SK-N-MC (cell line): ENCODE measurements around the gene CCDC183.
A peak's percentile ranks its signal among the peaks of the same experiment; 100 is the strongest.
"Not testable (repeated sequence)": the region's sequence is repeated elsewhere in the genome, so short reads cannot be mapped to it uniquely, and the experiment has no call there.

Experiments used
- DNase-seq: peaks from one replicate; pipeline ENCODE4 v3.0.0-alpha.2; 2011; ENCODE audit warnings: low read depth, low spot score
- H3K27ac ChIP-seq: fragments of 200-600 bp; sonication (generic); 2 replicates; pipeline ENCODE4 v1.5.1; 2016; ENCODE audit warnings: mixed run types
- H3K36me3 ChIP-seq: fragments of 200-600 bp; sonication (generic); 2 replicates; pipeline ENCODE4 v1.6.1; 2017; ENCODE audit warnings: antibody characterized with exemption, low read length, mixed read lengths; ENCODE audit not compliant: insufficient read depth
- H3K4me3 ChIP-seq: fragments of 200-600 bp; sonication (generic); 2 replicates; pipeline ENCODE4 v1.5.1; 2016
- H3K9ac ChIP-seq: fragments of 200-600 bp; sonication (generic); 2 replicates; pipeline ENCODE4 v1.8.0; 2017; ENCODE audit warnings: mixed run types, mixed read lengths; ENCODE audit not compliant: insufficient read length
- H3K9me3 ChIP-seq: fragments of 200-600 bp; sonication (generic); 2 replicates; pipeline ENCODE4 v1.6.1; 2017; ENCODE audit warnings: low read depth, mild to moderate bottlenecking, antibody characterized with exemption, low read length, moderate library complexity, mixed read lengths
- EZH2 ChIP-seq: fragments of 200-600 bp; sonication (generic); IDR thresholded peaks from one replicate; pipeline ENCODE4 v1.6.1; 2017; ENCODE audit warnings: antibody characterized with exemption
- FOXP2 ChIP-seq: optimal IDR thresholded peaks from 2 replicates; pipeline ENCODE3; 2011; ENCODE audit warnings: mild to moderate bottlenecking, moderate library complexity; ENCODE audit not compliant: insufficient read depth; ENCODE audit errors: extremely low read length, control extremely low read depth
- POLR2AphosphoS5 ChIP-seq: IDR thresholded peaks from 2 replicates; pipeline ENCODE4 v1.6.1; 2012; ENCODE audit warnings: mild to moderate bottlenecking, low read depth, low read length, borderline replicate concordance

CCDC183 gene

DNA sequence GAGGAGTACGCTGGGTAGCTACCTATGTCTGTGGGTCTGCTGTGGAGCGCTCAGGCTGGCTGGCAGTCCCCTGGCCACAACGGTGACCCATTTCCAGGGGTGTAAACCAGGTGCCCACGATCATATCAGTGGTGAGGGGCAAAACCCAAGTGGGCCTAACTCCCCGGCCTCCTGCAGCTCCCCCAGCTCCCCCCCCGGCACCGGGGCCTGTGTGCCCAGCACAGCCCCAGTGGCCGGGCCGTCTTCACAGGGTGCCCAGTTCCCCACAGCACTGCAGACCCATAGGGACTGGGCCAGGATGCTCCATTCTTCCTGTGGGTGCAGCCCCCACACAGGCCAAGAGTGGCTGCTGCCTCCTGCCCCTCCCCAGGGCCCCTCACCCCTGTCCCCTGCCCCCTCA is 37.1 kb upstream of the CCDC183 start:
- no peak for DNase-seq
- Histone ChIP-seq H3K9ac (no peak overlapping the region), H3K27ac (no peak overlapping the region), H3K4me3 (no peak overlapping the region), H3K9me3 (no peaks in the 10 kb centered on the region), H3K36me3 (no peaks in the 10 kb centered on the region)
- TF ChIP-seq EZH2, result no peak
- no peak for TF ChIP-seq POLR2AphosphoS5
- no peak for TF ChIP-seq FOXP2

GRCh38 chr9:136759436-136760325 is 36.5 kb upstream of the CCDC183 start:
- no peaks in the 10 kb centered on the region for H3K9me3 ChIP-seq
- no peak overlapping the region for H3K4me3 ChIP-seq
- TF ChIP-seq EZH2, result no peak
- TF ChIP-seq FOXP2, result no peak
- no peak for TF ChIP-seq POLR2AphosphoS5
- DNase-seq, result no peak
- no peaks in the 10 kb centered on the region for H3K36me3 ChIP-seq
- no peak overlapping the region for H3K27ac ChIP-seq
- no peak overlapping the region for H3K9ac ChIP-seq

- no peak overlapping the region for H3K4me3 ChIP-seq
- no peak for TF ChIP-seq FOXP2
- TF ChIP-seq EZH2, result no peak
- no peak for TF ChIP-seq POLR2AphosphoS5
These were observed 35.7 kb upstream of the CCDC183 start for GRCh38 chr9:136760424-136760823.

GRCh38 chr9:136760834-136761544 is 35.1 kb upstream of the CCDC183 start:
- not testable (repeated sequence) for DNase-seq, H3K4me3 ChIP-seq

More at GRCh38 chr9:136760424-136760823, 35.7 kb upstream of the CCDC183 start:
- Histone ChIP-seq H3K36me3 (no peaks in the 10 kb centered on the region), H3K9ac (no peak overlapping the region), H3K9me3 (no peaks in the 10 kb centered on the region), H3K27ac (no peak overlapping the region)
- no peak for DNase-seq

DNA sequence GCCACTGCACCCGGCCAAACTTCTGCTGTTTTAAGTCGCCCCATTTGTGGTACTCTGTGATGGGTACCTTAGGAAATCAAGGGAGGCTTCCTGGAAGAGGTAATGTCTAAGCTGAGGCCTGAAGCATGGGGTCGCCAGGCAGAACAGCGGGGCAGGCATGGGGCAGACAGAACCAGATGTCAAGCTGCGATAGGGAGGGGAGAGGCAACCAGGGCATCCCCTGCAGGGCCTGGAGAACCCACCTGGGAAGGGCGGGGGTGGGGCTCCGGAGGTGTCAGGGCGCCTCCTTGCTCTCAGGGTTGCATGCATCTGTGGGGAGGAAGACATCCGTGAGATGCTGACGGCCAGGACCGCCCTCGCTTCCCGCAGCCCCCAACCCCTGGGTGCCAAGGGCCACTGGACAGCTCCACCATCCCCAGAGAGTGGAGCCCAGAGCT is 34.6 kb upstream of the CCDC183 start:
- no peak for DNase-seq
- H3K36me3 ChIP-seq, result no peaks in the 10 kb centered on the region
- TF ChIP-seq POLR2AphosphoS5 (no peak), FOXP2 (no peak), EZH2 (no peak)
- no peak overlapping the region for H3K27ac ChIP-seq
- no peak overlapping the region for H3K9ac ChIP-seq
- H3K4me3 ChIP-seq, result no peak overlapping the region
- no peaks in the 10 kb centered on the region for H3K9me3 ChIP-seq

More at GRCh38 chr9:136760834-136761544, 35.1 kb upstream of the CCDC183 start:
- H3K9me3 ChIP-seq, H3K27ac ChIP-seq, H3K36me3 ChIP-seq, H3K9ac ChIP-seq: not testable (repeated sequence)

- DNase-seq, result no peak
- TF ChIP-seq POLR2AphosphoS5 (no peak), FOXP2 (no peak), EZH2 (no peak)
- Histone ChIP-seq H3K4me3 (no peak overlapping the region), H3K36me3 (no peaks in the 10 kb centered on the region), H3K27ac (no peak overlapping the region), H3K9ac (no peak overlapping the region), H3K9me3 (no peaks in the 10 kb centered on the region)
These were observed 33.9 kb upstream of the CCDC183 start for GRCh38 chr9:136762221-136762691.

GRCh38 chr9:136762915-136763648 is 33.1 kb upstream of the CCDC183 start:
- Histone ChIP-seq H3K9ac (no peak overlapping the region), H3K4me3 (peak overlapping the region; percentile 74), H3K27ac (no peak overlapping the region), H3K9me3 (no peaks in the 10 kb centered on the region), H3K36me3 (no peaks in the 10 kb centered on the region)
- TF ChIP-seq POLR2AphosphoS5 (peak; percentile 40; the same call in 1 of the 2 replicates), FOXP2 (no peak)
- DNase-seq, result no peak

DNA sequence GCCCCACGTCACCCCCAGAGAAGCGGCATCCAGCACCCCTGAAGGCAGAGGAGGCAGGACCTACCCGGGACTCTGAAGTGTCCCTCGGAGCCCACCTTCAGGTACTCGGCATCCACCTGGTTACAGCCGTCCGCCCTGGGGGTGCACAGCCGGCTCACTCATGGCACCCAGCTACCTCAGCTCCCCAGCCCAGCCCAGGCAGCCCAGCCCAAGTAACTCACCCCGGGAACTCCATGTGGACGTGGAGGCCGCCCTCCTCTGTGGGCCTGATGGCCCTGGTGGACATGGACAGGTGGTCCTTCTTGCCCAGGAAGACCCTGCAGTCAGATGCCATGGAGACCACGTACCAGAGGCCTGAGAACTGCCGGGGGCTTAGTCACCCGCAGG is 32.5 kb upstream of the CCDC183 start:
- no peak for TF ChIP-seq FOXP2
- no peak for TF ChIP-seq EZH2
- no peak for TF ChIP-seq POLR2AphosphoS5
- no peak overlapping the region for H3K9ac ChIP-seq

More for the DNA sequence above, 32.5 kb upstream of the CCDC183 start:
- no peak overlapping the region for H3K4me3 ChIP-seq
- H3K27ac ChIP-seq, result no peak overlapping the region
- no peaks in the 10 kb centered on the region for H3K36me3 ChIP-seq
- no peak for DNase-seq
- H3K9me3 ChIP-seq, result no peaks in the 10 kb centered on the region
